ENCODE measurements around the gene CH25H. TPM values are rescaled to one million over a fixed set of nuclear protein-coding genes. Genes with fewer than 3 reads are reported as not detected.
A peak's percentile ranks its signal among the peaks of the same experiment; 100 is the strongest.

The CH25H gene
- total RNA-seq, 1 donor from 2014 or later: 0.25 TPM

GRCh38 chr10:89228962-89229361, 21.8 kb upstream of the CH25H start:
- no peak for TF ChIP-seq CTCF (IDR thresholded peaks at IDR 0.05; ENCODE audit: partially characterized antibody, unreplicated experiment)
- Mint-ChIP-seq H3K36me3 (ENCODE audit: unreplicated experiment) (peaks cover 7% of the 10 kb centered on the region), H3K4me3 (ENCODE audit: unreplicated experiment) (no peak overlapping the region), H3K4me1 (ENCODE audit: low read depth, unreplicated experiment) (peaks cover 8% of the 10 kb centered on the region), H3K27ac (ENCODE audit: unreplicated experiment) (no peak overlapping the region), H3K9me3 (ENCODE audit: unreplicated experiment) (no peaks in the 10 kb centered on the region), H3K27me3 (ENCODE audit: unreplicated experiment) (peaks cover 4% of the 10 kb centered on the region)
- no peak for DNase-seq

- peaks cover 7% of the 10 kb centered on the region for H3K4me1 Mint-ChIP-seq (ENCODE audit: low read depth, unreplicated experiment)
- no peak for TF ChIP-seq CTCF (IDR thresholded peaks at IDR 0.05; ENCODE audit: partially characterized antibody, unreplicated experiment)
- H3K27ac Mint-ChIP-seq (ENCODE audit: unreplicated experiment): no peak overlapping the region
- H3K9me3 Mint-ChIP-seq (ENCODE audit: unreplicated experiment): no peaks in the 10 kb centered on the region
- peaks cover 2% of the 10 kb centered on the region for H3K27me3 Mint-ChIP-seq (ENCODE audit: unreplicated experiment)
- DNase-seq: no peak
- H3K36me3 Mint-ChIP-seq (ENCODE audit: unreplicated experiment): peaks cover 4% of the 10 kb centered on the region
- no peak overlapping the region for H3K4me3 Mint-ChIP-seq (ENCODE audit: unreplicated experiment)
These were observed 21.0 kb upstream of the CH25H start for GRCh38 chr10:89228146-89228545.

GRCh38 chr10:89226891-89227290, 19.8 kb upstream of the CH25H start:
- Mint-ChIP-seq H3K4me1 (ENCODE audit: low read depth, unreplicated experiment) (peaks cover 4% of the 10 kb centered on the region), H3K36me3 (ENCODE audit: unreplicated experiment) (peaks cover 4% of the 10 kb centered on the region), H3K27me3 (ENCODE audit: unreplicated experiment) (no peaks in the 10 kb centered on the region), H3K4me3 (ENCODE audit: unreplicated experiment) (no peak overlapping the region), H3K9me3 (ENCODE audit: unreplicated experiment) (no peaks in the 10 kb centered on the region), H3K27ac (ENCODE audit: unreplicated experiment) (no peak overlapping the region)
- no peak for TF ChIP-seq CTCF (IDR thresholded peaks at IDR 0.05; ENCODE audit: partially characterized antibody, unreplicated experiment)
- DNase-seq: no peak

- no peak for DNase-seq
- H3K36me3 Mint-ChIP-seq (ENCODE audit: unreplicated experiment): peaks cover 4% of the 10 kb centered on the region
- peak overlapping the region; percentile 67 for H3K27ac Mint-ChIP-seq (ENCODE audit: unreplicated experiment)
- no peaks in the 10 kb centered on the region for H3K27me3 Mint-ChIP-seq (ENCODE audit: unreplicated experiment)
- no peak overlapping the region for H3K4me3 Mint-ChIP-seq (ENCODE audit: unreplicated experiment)
- no peaks in the 10 kb centered on the region for H3K9me3 Mint-ChIP-seq (ENCODE audit: unreplicated experiment)
- peaks cover 4% of the 10 kb centered on the region for H3K4me1 Mint-ChIP-seq (ENCODE audit: low read depth, unreplicated experiment)
- TF ChIP-seq CTCF (IDR thresholded peaks at IDR 0.05; ENCODE audit: partially characterized antibody, unreplicated experiment): no peak
These were observed 17.8 kb upstream of the CH25H start for GRCh38 chr10:89224739-89225443.

- Mint-ChIP-seq H3K9me3 (ENCODE audit: unreplicated experiment) (no peaks in the 10 kb centered on the region), H3K4me3 (ENCODE audit: unreplicated experiment) (no peak overlapping the region), H3K27me3 (ENCODE audit: unreplicated experiment) (no peaks in the 10 kb centered on the region), H3K27ac (ENCODE audit: unreplicated experiment) (no peak overlapping the region), H3K36me3 (ENCODE audit: unreplicated experiment) (peaks cover 4% of the 10 kb centered on the region), H3K4me1 (ENCODE audit: low read depth, unreplicated experiment) (peaks cover 4% of the 10 kb centered on the region)
- no peak for DNase-seq
- no peak for TF ChIP-seq CTCF (IDR thresholded peaks at IDR 0.05; ENCODE audit: partially characterized antibody, unreplicated experiment)
These were observed 14.8 kb upstream of the CH25H start for GRCh38 chr10:89221919-89222318.
